GM19025 (cell line): ENCODE measurements around the gene GLP1R.
A peak's percentile ranks its signal among the peaks of the same experiment; 100 is the strongest.

Experiments
- ATAC-seq: cut with Tn5 transposase; IDR thresholded peaks from one replicate; pipeline ENCODE4 v1.9.1; 2021; ENCODE audit warnings: mild to moderate bottlenecking, low read depth, moderate library complexity; ENCODE audit not compliant: unreplicated experiment

The GLP1R gene

DNA sequence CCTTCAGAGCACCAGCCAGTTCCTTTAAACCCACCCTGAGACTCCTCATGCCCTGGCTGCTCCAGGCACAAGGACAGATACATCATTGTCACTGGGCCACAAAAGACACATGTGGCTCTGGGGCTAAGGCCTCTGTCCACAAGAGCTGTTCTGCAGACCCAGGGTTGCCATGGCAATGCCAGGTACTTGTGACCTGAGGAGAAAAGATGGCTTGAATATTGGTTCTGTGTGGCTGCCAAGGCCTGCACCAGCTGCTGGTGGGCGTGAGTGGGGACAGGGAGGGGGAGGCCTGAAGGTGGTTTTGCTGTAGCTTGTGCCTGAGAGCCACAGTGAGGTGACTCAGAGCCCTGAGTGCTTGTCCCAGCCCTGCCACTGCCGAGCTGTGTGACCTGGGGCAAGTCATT, 34.7 kb downstream of the GLP1R start:
- ATAC-seq, result no peak

DNA sequence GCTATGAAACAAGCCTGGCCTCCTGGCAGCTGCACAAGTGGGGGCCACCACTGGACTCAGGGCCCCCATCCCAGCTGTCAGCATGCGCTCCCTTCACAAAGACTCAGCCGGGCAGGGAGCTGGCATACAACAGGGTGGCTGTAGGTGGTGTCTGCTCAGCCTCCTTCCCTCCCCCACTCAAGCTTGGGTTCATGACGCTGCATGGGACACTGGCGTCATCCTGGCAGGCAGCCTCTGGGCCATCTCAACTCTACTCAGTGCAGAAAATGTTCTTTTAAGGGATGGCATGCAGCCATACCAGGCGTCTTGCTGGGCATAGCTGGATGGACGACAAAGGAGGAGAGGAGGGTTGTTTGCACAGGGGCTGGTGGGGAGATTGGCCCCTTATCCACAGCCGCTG, 35.9 kb downstream of the GLP1R start:
- no peak for ATAC-seq

DNA sequence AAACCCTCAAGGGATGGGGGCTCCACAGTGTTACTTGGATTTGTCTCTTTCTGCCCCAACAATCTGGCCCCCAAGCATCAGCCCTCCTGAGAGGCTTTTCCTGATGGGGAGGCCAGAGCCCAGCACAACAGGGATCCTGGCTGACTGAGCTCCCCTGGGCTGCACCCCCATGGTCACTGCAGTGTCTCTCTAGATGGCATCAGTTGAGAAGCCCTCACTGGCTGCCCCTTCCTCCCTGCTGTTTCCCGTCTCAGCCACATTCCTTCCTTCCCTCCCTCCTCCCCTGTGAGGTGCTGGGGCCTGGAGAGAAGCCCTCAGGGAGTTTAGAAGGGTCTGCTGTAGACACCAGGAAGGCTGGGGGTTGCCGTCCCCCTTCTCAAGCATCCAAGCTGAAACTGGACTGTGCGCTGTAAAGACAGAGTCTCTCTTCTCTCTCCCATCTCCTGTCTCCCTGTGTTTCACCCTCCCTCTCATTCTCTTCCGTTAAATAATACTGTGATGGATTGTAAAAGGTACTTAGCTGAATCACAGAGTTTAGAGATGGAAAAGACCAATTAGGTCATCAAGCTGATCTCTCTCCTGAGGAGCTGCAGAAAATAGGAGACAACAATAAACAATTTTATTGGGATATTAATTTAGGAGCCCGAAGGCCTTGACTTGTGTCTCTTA, 36.7 kb downstream of the GLP1R start:
- no peak for ATAC-seq

- ATAC-seq, result peak; percentile 84
Measured at GRCh38 chr6:39086294-39086693, 37.7 kb downstream of the GLP1R start.

- no peak for ATAC-seq
Measured at GRCh38 chr6:39086711-39087110, 38.1 kb downstream of the GLP1R start.

GRCh38 chr6:39087197-39087596, 38.6 kb downstream of the GLP1R start:
- ATAC-seq, result no peak

DNA sequence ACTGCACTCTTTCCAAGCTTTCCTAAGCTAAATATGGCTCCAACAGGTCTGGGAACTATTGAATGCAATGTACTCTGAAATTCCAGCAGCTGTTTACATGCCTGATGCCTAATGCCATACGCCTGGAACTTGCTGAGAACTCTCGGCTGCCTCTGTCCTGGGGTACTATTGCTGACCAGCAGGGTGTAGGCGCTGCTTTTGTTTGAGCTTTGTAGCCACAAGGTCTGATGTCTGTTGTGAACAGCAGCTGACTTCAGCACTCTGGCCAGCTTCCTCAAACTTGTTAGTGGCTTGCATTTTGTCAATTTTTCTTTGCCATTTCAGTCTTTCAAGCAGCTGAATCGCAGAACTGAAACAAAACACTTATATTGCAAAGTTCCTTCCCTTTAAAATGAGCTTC, 39.8 kb downstream of the GLP1R start:
- ATAC-seq, result no peak

DNA sequence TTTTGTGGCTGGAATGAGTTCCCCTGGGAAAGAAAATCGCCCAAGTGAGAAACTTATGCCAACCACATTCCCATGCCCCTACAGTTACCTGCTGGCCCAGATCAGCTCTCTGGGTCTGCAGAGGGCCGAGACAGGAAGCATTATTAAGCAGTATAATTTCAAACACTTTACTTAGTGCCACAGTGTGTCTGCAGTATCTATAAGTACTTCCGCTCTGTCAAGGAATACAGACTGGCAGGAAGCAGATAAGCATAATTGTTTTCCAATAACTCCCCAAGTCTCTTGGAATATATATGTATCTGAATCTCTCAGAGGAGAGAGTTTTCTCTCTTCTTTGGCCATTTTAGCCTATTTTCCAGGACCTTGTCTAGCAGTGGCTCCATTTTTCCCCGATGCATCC, 41.5 kb downstream of the GLP1R start:
- no peak for ATAC-seq

GRCh38 chr6:39091220-39091619, 42.6 kb downstream of the GLP1R start:
- ATAC-seq, result no peak

GRCh38 chr6:39092124-39092523, 43.5 kb downstream of the GLP1R start:
- ATAC-seq, result no peak

DNA sequence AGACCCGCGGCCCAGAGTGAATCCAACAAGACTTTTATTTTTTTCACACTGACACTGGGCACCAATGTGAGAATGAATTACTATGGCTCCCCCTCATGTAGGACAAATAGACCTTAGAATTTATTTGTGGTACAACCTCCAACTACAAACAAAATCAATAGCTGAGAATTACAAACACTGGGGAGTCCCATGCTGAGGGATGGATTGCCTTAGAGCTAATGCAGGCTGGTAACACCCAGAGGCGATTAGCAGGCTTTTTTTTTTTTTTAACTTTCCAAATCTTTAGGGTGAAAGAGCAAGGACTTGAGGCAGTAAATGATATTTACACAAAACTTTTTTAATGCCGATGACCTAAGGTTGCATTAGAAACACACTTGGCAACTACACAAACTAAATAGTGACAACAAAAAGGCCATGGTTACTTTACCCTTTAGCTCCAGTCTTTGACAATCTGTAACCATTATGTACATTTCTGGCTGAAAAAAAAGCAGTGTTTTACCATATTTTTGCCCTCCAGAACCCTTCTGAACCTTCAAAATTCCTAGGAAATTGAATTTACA, 44.6 kb downstream of the GLP1R start:
- no peak for ATAC-seq

DNA sequence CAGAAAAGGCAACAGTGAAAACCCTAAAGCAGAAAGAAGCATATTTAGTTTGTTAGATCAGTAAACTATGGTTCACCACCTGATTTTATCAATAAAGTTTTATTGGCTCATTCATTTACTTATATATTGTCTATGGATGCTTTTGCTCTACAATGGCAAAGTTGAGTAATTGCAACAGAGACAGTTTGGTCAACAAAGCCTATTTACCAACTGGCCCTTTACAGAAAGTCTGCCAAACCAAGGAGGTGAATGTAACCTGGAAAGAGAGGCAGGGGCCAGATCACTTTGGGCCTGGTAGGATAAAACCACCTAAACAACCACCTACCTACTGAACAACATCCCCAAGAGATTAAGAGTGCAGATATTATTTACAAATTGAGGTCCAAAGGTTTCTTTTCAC, 47.0 kb downstream of the GLP1R start:
- ATAC-seq, result no peak

DNA sequence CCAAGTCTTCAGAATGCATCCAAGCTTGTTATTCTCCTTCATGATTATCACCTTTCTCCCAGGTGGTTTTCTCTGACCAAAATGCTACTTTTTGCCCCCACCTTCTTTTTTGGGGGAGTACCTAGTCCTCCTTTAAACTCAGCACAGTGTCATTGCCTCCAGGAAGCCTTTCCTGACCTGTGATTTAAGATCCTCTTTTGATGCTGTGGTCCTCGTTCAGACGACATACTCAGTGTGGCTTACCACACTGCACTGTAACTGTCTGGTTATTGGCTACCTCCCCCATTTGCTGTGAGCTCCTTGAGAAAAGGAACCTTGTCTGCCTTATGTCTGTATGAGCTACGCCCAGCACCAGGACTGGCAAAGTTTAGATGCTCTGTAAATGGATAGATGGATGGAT, 51.8 kb downstream of the GLP1R start:
- ATAC-seq, result no peak

- peak; percentile 41 for ATAC-seq
Measured at GRCh38 chr6:39102071-39102820, 53.7 kb downstream of the GLP1R start.

GRCh38 chr6:39102821-39103136, 54.2 kb downstream of the GLP1R start:
- ATAC-seq, result peak; percentile 83

- ATAC-seq, result no peak
Measured at GRCh38 chr6:39104528-39104927, 55.9 kb downstream of the GLP1R start.

DNA sequence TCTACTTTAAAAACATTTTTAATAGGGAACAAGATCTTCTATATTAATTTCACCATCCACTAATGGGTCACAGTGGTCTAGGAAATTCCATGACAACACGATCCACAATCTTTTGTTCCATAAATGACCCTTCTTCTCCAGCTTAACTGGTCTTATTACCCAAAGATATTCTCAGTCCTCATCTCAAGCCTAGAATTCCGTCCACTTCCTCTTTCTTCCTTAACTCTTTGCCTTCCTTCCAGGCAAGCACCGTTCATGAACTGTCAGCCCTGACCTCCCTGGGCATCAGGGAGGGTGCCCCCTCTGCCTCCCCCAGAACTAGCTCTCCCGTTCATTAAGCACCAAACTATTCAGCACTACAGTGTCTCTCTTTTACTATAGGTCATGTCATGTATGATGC, 58.5 kb downstream of the GLP1R start:
- no peak for ATAC-seq

DNA sequence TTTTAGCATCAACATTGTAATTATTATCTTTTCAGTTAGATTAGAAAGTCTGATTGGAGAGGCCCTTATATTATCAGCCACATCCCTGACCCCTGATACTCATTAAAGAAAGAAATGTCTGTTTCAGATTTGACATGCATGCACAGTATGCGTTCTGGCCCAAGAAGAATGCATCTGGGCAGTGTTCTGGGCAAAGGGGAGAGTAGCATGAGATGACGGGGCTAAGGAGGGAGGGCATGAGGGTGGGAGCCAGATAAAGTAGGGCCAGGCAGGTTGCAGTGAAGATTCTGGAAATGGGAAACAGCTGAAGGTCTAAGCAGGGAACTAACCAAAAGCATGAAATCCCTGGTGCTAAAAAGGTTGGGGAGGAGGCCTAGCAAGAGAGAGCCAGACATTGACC, 59.1 kb downstream of the GLP1R start:
- ATAC-seq, result no peak

- no peak for ATAC-seq
Measured at GRCh38 chr6:39108041-39108839, 59.7 kb downstream of the GLP1R start.

DNA sequence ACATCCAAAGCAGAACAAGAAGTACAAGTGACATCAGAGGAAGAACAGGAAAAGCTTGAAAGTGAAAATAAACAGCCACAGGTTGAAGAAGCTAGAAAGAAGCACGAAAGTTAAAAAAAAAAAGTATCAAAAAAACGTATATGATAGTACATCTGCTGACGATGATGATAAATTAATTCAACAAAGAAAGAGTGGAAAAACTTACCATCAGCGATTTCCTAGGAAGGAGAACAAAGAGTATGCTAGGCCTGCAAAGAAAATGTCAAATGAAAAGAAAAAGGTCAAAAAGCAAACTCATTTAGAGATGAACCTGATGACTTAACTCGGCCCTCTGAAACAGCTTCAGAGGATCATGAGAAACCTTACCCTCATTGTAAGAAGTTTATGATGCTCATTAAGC, 62.7 kb downstream of the GLP1R start:
- no peak for ATAC-seq

- no peak for ATAC-seq
Measured at GRCh38 chr6:39113788-39114187, 65.2 kb downstream of the GLP1R start.

- ATAC-seq, result peak; percentile 5
Measured at GRCh38 chr6:39114388-39114703, 65.8 kb downstream of the GLP1R start.
